A204.1 (cell line): ENCODE results near the gene SOX10.
"Not testable (repeated sequence)": the region's sequence is repeated elsewhere in the genome, so short reads cannot be mapped to it uniquely, and the experiment has no call there.

Experiments used
- FAIRE-seq: peaks from 2 replicates; lab custom pipeline; 2012; peaks lifted over from hg19 to GRCh38; lab: Jason Lieb, UNC

The SOX10 gene

GRCh38 chr22:37985751-37986281, 1.5 kb upstream of the SOX10 start:
- no peak for FAIRE-seq

GRCh38 chr22:37985050-37985585, 763 bp upstream of the SOX10 start:
- FAIRE-seq = no peak

GRCh38 chr22:37982938-37983859, 1.2 kb downstream of the SOX10 start:
- no peak for FAIRE-seq

DNA sequence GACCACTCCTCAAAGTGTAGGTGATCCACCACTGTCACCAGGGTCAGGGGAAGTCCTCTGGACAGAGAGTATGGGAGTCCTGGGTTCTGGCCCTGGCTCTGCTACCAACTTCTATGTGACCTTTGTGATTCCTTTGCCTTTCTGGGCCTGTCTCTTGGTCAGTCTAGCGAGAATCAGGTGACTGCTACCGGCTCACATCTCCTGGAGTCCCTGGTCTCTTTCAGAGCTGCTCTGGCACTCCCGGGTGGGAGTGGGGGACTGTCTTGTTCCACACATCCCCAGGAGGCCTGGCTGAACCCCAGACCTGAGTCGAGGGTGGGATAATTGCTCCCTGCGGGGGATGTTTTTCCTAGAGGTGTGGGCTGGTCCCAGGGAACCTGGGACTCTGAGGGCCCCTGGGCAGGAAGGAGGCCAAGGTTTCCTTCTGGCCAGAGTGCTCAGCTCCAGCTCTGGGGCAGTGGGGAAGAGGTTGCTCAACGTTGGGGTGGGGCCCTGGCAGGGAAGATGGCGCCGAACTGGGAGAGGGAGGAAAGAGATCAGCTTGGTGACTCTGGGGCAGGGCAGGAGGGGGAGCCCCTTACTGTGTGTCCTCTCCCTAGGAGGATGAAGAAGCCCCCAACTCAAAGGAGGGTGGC, 2.1 kb downstream of the SOX10 start:
- no peak for FAIRE-seq

- no peak for FAIRE-seq
These were observed 2.9 kb downstream of the SOX10 start for GRCh38 chr22:37981282-37982011.

DNA sequence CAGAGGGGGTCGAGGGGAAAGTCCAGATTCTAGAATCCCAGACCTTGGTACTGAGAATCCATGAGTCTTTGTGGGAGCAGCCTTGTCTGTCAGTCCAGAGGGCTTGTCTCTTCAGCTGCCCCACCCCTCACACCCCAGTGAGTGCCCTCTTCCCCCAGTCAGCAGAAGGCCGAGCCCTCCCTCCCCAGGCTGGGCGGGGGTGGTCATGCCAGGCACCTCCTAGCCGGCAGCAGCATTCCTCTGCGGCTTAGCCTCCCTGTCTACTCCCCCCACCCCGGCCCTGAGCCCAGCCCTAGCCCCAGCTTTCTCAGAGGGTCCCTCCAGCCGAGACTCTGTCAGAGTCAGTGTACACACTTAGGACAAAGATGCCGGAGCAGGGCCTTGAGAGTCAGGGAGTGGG, 4.6 kb downstream of the SOX10 start:
- no peak for FAIRE-seq

- FAIRE-seq = no peak
These were observed 7.8 kb downstream of the SOX10 start for GRCh38 chr22:37976547-37976946.

DNA sequence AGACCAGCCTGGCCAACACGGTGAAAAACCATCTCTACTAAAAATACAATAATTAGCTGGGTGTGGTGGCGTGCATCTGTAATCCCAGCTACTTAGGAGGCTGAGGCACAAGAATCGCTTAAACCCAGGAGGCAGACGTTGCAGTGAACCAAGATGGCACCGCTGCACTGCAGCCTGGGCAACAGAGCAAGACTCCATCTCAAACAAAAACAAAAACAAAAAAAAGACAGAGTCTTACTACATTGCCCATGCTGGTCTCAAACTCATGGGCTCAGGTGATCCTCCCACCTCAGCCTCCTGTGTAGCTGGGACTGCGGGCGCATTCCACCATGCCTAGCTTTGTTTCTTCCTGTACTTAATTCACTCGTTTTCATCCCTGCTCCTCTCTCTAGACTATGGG, 8.3 kb downstream of the SOX10 start:
- FAIRE-seq = not testable (repeated sequence)

GRCh38 chr22:37975153-37975552, 9.2 kb downstream of the SOX10 start:
- FAIRE-seq = no peak

DNA sequence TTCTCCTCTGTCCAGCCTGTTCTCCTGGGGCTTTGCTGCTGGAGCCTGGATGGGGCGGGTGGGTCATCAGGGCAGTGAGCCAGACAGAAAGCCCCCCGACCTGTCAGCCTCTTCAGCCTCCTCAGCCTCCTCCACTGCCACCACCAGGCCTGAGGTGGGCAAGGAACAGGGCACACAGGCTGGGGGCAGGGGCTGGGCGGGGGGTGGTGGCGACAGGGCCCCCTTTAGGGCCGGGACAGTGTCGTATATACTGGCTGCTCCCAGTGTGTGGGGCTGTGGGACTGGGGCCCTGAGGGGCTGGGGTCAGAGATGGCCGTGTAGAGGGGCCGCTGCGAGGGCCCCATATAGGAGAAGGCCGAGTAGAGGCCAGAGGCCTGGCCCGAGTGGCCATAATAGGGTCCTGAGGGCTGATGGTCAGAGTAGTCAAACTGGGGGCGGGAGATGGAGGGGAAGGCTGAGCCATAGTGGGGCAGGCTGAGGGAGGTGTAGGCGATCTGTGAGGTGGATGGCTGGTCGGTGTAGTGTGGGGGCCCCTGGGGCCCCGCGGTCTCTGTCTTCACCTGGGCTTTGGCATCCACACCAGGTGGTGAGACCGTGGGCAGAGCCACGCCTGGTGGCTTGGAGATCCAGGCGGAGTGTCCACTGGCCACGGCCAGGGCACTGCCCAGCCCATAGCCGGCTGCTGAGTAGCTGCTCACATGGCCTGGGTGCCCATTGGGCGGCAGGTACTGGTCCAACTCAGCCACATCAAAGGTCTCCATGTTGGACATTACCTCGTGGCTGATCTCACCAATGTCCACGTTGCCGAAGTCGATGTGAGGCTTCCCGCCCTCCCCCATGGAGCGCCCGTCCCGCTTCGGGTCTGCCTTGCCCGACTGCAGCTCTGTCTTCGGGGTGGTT, 10.8 kb downstream of the SOX10 start:
- no peak for FAIRE-seq

DNA sequence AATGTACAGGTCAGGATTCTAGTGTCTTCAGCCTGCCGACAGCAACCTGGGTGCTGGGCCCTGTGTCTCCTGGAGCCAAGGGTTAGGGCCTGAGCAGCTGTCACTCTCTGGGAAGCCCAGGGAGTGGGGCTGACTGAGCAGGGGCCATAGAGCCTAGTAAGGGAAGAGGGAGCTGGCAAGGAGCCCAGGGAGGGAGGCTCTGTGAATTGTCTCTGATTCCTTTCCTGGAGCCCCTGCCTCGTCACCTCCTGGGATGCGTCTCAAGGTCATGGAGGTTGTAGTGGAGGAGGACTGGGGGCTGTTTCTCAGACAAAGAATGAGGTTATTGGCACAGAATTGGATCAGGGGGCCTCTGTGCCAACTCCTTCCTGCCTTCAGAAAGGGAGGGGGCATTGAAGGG, 11.8 kb downstream of the SOX10 start:
- FAIRE-seq = no peak

DNA sequence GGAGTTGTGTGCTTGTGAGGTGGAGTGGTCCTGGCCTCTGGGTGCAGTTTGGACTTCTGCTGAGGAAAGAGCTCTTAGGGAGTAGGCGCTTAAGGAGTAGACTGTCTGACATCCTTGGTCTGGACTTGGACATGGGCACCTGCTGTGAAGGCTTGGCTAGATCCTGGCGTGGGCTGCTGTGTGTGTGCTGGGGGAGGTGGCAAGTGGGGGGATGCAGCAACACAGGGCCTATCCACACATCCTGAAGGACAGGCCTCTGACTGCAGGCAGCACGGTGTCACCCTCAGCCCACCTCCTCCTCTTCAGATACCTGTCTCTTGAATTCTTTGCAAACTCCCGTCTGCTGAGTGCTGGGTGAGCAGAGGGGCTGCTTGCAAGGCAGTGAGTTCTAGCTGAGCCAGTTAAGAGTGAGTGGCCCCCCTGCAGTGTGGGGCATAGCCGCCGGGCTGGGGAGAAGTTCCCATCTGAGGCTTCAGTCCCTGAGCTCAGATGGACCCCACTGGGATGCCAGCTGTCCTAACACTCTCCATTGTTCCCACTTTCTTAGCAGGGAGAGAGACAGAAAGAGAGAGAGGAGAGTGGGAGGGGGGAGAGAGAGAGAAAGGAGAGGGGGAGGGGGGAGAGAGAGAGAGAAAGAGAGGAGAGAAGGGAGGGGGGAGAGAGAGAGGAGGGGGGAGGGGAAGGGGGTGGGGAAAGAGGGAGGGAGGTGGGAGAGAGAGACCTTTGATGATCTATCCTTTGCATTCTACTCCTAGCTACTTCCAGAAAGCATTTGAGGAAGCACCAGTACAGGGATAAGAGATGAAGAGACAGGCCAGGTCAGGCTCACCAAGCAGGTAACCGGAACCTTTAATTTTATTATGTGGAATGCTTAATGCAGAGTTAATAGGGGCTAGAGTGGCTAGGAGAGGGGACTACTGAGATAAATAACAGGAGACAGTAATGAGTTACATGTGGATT, 12.6 kb downstream of the SOX10 start:
- FAIRE-seq = no peak

- no peak for FAIRE-seq
These were observed 13.5 kb downstream of the SOX10 start for GRCh38 chr22:37970864-37971263.

- FAIRE-seq = no peak
These were observed 15.7 kb downstream of the SOX10 start for GRCh38 chr22:37968452-37969251.

DNA sequence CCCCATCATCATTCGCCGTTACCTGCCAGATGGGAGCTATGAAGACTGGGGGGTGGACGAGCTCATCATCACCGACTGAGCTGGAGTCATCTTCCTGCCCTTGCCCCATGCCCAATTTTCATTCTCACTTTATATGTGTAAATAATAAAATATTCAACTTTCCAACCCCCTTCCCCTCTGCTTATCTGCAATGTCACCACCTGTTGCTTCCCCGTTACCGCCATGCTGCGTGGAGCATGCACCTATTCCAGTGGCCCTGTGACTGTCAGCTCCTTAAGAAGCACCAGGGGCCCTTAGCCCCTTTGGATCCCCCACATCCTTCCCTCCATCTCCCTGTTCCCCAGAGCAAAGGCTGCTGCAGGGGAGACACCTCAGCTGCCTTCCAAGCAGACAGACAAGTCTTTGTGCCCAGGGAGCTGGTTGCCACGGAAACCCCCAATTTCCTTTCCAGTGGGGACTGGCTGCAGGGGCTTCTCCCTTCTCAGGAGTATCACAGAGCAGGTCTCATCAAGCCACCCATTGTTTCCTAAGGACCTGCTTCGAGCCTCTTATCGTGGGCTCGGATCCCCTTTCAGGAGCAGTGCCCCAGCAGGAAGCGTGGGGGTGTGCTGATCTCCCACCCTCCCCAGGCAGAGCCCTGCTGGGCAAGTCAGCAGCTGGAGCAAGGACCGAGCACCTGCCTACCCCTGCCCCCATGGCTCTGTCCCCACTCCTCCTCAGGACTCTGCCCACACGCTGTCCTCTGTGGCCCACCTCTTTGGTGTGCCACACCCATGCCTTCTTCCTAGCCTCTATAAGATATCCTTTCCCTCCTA, 16.5 kb downstream of the SOX10 start:
- no peak for FAIRE-seq

DNA sequence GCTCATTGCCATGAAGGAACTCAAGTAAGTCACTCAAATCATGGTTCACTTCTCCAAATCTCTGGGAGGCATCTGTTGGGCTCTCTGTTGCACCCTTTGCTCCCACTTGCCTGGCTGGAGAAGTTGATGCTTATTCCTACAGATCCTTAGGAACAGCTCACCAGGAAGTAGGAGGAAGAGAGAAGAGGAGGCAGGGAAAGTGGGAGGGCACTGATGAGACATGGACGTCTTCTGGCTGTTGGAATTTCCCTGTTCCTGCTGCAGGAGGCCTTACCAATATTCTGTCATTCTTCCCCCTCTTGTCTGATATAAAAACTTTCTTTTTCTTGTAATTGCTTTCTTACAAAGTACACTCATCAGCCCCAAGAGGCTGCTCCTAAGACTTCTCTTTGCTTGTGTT, 17.2 kb downstream of the SOX10 start:
- FAIRE-seq = no peak

DNA sequence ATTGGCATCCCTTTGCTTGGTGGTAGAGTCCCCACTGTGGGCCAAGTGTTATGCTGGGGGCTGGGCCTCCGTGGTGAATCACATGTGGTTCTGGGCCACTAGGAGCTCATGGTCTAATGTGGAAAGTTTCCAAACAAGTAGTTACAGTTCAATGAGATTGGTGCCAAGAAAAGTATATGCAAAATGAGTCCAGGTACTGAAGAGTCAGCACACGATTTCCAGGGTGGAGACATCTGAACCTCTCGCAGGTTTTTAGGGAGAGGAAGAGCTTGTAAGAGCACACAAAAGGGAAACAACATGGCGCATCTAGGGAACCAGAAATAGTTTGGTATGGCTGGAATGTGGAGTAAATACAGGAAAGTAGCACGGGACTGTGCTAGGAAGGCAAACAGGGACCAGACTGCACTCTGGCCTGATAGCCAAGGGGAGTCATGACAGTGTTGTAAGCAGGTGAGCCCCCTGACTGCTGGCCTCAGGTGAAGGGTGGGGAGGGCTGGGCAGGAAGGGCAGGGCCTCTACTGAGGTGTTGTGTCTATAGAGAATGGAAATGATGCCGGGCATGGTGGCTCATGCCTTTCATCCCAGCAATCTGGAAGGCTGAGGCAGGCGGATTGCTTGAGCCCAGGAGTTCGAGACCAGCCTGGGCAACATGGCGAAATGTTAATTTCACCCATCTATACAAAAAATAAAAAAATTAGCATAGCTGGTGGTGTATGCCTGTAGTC, 18.3 kb downstream of the SOX10 start:
- no peak for FAIRE-seq

DNA sequence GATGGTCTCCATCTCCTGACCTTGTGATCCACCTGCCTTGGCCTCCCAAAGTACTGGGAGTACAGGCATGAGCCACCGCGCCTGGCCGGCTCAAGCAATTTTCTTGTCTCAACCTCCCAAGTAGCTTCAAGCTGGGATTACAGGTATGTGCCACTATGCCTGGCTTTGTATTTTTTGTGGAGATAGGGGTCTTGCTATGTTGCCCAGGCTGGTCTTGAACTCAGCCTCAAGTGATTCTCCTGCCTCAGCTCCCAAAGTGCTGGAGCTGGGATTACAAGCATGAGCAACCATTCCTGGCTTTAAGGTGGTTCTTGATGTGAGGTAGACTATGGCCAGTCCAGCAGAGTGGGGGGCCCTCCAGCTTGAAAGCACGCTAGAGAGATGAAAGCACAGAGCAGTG, 23.3 kb downstream of the SOX10 start:
- FAIRE-seq = no peak
